ENCODE measurements around the gene SLC22A31.

SLC22A31 gene

DNA sequence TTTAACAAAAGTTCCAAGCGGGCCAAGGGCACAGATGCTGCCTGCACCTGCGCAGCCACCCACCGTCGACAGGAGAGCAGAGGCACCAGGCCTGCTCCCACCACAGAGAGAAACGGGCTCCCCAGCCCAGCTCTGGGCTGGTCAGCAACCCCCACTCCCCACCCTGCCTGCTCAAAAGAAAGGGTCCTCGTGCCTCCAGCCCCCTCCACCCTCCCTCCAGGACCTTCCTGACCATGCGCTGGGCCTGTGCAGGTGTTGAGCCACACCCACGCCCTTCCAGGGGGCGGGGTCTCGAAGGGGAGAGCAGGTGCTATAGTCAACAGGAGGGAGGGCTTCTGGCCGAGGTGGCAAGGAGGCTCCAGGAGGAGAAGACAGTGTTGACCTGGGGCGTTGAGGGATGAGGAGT, 42.5 kb upstream of the SLC22A31 start:
- TF ChIP-seq, protein P1, sequence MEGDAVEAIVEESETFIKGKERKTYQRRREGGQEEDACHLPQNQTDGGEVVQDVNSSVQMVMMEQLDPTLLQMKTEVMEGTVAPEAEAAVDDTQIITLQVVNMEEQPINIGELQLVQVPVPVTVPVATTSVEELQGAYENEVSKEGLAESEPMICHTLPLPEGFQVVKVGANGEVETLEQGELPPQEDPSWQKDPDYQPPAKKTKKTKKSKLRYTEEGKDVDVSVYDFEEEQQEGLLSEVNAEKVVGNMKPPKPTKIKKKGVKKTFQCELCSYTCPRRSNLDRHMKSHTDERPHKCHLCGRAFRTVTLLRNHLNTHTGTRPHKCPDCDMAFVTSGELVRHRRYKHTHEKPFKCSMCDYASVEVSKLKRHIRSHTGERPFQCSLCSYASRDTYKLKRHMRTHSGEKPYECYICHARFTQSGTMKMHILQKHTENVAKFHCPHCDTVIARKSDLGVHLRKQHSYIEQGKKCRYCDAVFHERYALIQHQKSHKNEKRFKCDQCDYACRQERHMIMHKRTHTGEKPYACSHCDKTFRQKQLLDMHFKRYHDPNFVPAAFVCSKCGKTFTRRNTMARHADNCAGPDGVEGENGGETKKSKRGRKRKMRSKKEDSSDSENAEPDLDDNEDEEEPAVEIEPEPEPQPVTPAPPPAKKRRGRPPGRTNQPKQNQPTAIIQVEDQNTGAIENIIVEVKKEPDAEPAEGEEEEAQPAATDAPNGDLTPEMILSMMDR (IDR thresholded peaks at IDR 0.05; ENCODE audit: extremely low read depth, missing control alignments): no peak
- no peak for DNase-seq (ENCODE audit: low spot score)

GRCh38 chr16:89241187-89242007, 41.1 kb upstream of the SLC22A31 start:
- DNase-seq (ENCODE audit: low spot score): peak; percentile 84

DNA sequence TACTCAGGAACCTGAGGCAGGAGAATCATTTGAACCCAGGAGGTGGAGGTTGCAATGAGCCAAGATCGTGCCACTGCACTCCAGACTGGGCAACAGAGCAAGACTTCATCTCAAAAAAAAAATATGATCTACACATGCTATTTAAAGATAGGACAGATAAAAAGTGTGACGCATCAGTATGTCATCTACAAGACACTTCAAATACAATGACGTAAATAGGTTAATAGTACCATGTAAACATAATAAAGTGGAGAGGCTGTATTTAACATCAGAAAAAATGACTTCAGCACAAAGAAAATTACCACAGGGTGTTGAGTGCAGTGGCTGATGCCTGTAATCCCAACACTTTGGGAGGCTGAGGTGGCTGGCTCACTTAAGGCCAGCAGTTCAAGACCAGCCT, 37.4 kb upstream of the SLC22A31 start:
- TF ChIP-seq, protein P1 (IDR thresholded peaks at IDR 0.05; ENCODE audit: extremely low read depth, missing control alignments): no peak
- DNase-seq (ENCODE audit: low spot score): no peak

More at GRCh38 chr16:89241187-89242007, 41.1 kb upstream of the SLC22A31 start:
- TF ChIP-seq, protein P1 (IDR thresholded peaks at IDR 0.05; ENCODE audit: extremely low read depth, missing control alignments): no peak

GRCh38 chr16:89233678-89234490, 33.5 kb upstream of the SLC22A31 start:
- TF ChIP-seq, protein P1 (IDR thresholded peaks at IDR 0.05; ENCODE audit: extremely low read depth, missing control alignments): no peak
- no peak for DNase-seq (ENCODE audit: low spot score)

DNA sequence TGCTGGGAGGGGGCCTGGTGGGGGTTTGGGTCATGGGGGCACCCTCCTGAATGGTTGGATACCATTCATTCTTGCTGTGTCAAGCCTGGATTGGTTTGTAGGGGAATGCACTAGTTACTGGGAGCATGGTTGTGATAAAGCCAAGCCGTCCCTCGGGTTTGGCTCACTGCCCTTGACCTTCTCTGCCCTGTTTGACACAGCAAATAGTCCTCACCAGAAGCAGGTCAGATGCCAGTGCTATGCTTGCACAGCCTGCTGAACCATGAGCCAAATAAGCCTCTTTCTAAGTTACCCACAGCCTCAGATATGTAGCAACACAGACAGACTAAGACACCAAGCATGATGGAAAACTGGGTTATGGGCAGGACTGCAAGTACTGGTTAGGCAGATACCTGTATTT, 31.8 kb upstream of the SLC22A31 start:
- DNase-seq (ENCODE audit: low spot score): no peak
- TF ChIP-seq, protein P1 (IDR thresholded peaks at IDR 0.05; ENCODE audit: extremely low read depth, missing control alignments): no peak

GRCh38 chr16:89230255-89230654, 29.9 kb upstream of the SLC22A31 start:
- no peak for DNase-seq (ENCODE audit: low spot score)

More at GRCh38 chr16:89230255-89230654, 29.9 kb upstream of the SLC22A31 start:
- TF ChIP-seq, protein P1 (IDR thresholded peaks at IDR 0.05; ENCODE audit: extremely low read depth, missing control alignments): no peak

Data from GM20000 (cell line).